ENCODE measurements around the gene HIPK4.
"Not testable (repeated sequence)": the region's sequence is repeated elsewhere in the genome, so short reads cannot be mapped to it uniquely, and the experiment has no call there.

HIPK4 gene

DNA sequence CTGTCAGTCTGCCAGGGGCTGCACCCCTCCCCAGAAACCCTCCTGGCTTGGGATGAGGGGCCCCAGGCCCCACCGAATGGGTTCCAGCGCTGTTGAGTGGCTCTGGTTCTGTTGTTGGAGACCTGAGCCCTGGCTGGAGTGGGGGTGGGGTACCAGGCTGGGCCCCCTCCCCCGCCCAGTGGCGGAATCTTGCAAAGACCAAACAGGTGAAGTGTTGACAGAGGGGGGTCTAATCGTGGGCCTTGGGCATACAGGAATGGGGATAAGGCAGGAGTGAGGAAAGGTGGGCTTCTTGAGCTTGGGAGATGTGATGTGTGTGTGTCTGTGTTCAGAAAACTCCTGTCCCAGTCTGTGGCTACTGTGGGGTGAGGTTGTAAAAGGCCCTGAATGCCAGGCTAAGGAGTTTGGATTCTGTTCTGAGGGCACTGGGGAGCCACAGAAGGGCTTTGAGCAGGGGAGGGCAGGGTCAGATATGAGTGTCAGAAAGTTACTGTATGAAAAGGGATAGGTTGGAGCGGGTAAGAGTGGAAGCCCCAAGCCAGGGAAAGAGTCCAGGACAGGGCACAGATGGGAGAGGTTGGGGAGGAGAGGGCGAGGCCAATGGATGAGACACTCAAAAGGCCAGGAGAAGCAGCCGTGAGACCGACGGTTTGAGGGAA lies at the start of gene HIPK4:
Gene HIPK4, minus strand, starts transcription at position 98 of the 659 bp plus-strand sequence. CDS start 279 bp downstream, outside the sequence.
- DNase-seq (ENCODE audit: insufficient read length, low spot score) (no peak), FAIRE-seq (no peak)

DNA sequence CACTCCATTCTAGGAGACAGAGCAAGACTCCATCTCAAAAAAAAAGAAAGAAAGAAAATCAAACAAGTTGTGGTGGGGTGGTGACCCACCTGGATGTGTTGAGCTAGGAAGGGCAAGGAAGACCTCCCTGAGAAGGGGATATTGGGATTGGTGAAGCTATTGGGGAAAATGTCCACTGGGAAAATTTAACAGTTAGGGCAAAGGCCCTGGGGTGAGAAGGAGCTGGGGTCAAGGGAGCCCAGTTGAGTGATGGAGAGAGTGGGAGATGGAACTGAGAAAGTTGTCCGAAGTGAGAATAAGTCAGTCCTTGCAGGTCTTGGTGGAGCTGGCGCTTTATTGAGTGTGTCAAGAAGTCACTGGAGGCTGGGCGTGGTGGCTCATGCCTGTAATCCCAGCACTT lies 48.3 kb upstream of the HIPK4 start:
- no peak for FAIRE-seq
- no peak for DNase-seq (ENCODE audit: insufficient read length, low spot score)

DNA sequence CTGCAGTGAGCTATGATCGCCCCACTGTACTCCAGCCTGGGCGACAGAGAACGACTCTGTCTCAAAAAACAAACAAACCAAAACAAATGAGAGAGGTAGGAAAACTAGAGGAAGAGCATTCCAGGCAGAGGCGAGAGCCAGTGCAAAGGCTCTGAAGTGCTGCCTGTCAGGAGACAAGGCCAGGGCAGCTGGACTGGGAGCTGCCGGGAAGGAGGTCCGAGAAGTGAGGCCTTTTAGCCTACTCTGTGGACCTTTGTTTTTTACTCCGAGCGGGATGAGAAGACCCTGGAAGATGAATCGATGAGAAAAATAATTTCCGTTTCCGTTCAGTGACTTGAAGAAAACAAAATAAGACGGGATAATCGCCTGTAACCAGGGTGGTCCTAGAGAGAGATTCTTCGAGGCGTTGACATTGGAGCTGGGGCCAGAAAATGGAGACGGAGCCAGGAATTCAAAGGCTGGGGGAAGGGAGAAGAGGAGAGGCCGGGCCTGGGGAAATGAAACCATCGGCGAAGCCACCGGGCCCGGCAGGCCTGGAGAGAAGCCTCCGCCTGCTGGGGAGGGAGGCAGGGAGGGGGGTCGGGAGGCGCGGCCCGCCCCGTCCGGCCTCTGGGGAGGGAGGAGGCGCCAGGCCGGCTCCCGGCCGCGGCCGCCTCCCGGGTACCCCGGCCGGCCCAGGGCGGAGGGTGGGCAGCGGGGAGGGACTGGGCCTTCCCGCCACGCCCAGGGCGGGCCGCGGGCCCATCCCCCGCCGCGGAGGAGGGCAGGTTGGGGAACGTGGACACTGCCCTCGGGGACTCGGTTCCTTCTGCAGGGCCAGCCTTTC lies 43.6 kb upstream of the HIPK4 start:
- peak; percentile 58 for DNase-seq (ENCODE audit: insufficient read length, low spot score)
- peak; percentile 77 for FAIRE-seq

GRCh38 chr19:40432760-40433159 lies 42.8 kb upstream of the HIPK4 start:
- not testable (repeated sequence) for DNase-seq (ENCODE audit: insufficient read length, low spot score); FAIRE-seq

- FAIRE-seq, result no peak
- no peak for DNase-seq (ENCODE audit: insufficient read length, low spot score)
Observed at GRCh38 chr19:40431698-40432097, 41.7 kb upstream of the HIPK4 start.

- DNase-seq (ENCODE audit: insufficient read length, low spot score), result not testable (repeated sequence)
Observed at GRCh38 chr19:40430242-40430641, 40.3 kb upstream of the HIPK4 start.

GRCh38 chr19:40428197-40428596 lies 38.2 kb upstream of the HIPK4 start:
- FAIRE-seq; DNase-seq (ENCODE audit: insufficient read length, low spot score): not testable (repeated sequence)

More at GRCh38 chr19:40430242-40430641, 40.3 kb upstream of the HIPK4 start:
- FAIRE-seq, result not testable (repeated sequence)

- peak; percentile 98 for FAIRE-seq
Observed at GRCh38 chr19:40425450-40426287, 35.7 kb upstream of the HIPK4 start, which contains the start of gene SERTAD1. Gene SERTAD1, minus strand, starts transcription at chr19:40425992. Its CDS starts 2,446 bp downstream, at chr19:40423546.

GRCh38 chr19:40424637-40425449 lies 34.9 kb upstream of the HIPK4 start:
- DNase-seq (ENCODE audit: insufficient read length, low spot score) (no peak), FAIRE-seq (peak; percentile 81)

More at GRCh38 chr19:40425450-40426287, 35.7 kb upstream of the HIPK4 start, which contains the start of gene SERTAD1:
- peak; percentile 95 for DNase-seq (ENCODE audit: insufficient read length, low spot score)

GRCh38 chr19:40423938-40424337 lies 34.0 kb upstream of the HIPK4 start:
- FAIRE-seq (no peak), DNase-seq (ENCODE audit: insufficient read length, low spot score) (no peak)

- no peak for FAIRE-seq
Observed at GRCh38 chr19:40422748-40423566, 33.0 kb upstream of the HIPK4 start.

DNA sequence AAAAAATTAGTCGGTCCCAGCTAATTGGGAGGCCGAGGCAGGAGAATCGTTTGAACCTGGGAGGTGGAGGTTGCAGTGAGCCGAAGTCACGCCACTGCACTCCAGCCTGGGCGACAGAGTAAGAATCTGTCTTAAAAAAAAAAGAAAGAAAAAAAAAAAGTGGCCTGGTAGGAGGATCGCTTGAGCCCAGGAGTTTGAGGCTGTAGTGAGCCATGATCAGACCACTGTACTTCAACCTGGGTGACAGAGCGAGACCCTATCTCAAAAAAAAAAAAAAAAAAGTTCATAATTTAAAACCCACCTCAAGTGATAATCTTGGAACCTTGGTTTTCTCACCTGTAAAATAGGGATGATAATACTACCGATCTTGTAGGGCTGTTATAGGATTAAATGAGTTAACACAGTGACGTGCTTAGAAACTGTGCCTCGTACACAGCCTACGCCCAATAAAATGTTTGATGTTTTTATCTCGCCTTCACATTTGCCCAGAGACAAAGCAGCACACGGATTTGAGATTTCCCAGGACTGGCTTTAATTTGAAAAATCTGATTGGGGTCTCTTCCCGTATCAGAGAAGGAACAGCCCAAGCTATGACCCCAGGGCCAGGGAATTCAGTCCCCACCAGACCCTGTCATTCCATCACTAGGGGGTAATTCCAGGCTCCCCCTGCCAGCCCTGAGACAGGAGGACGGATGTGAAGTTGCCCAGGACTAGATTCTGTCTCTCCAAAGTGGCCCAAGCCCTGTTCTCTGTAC lies 32.2 kb upstream of the HIPK4 start:
- DNase-seq (ENCODE audit: insufficient read length, low spot score) (no peak), FAIRE-seq (no peak)

More at GRCh38 chr19:40422748-40423566, 33.0 kb upstream of the HIPK4 start:
- DNase-seq (ENCODE audit: insufficient read length, low spot score), result no peak

GRCh38 chr19:40420766-40421765 lies 31.1 kb upstream of the HIPK4 start:
- FAIRE-seq (peak; percentile 88), DNase-seq (ENCODE audit: insufficient read length, low spot score) (peak; percentile 54)

- DNase-seq (ENCODE audit: insufficient read length, low spot score) (no peak), FAIRE-seq (peak; percentile 49)
Observed at GRCh38 chr19:40420451-40420765, 30.4 kb upstream of the HIPK4 start.

DNA sequence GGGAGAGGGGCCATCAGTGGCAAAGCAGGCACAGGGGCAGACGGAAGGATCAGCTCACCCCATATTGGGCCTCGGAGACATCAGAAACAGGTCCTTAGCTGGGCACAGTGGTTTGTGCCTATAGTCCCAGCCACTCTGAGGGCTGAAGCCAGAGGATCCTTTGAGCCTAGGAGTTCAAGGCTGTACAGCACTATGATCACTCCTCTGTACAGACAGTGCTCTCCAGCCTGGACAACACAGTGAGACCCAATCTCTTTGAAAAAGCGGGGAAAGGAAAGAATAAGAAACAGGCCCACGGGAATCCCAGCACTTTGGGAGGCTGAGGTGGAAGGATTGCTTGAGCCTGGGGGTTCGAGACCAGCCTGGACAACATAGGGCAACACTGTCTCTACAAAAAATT lies 29.8 kb upstream of the HIPK4 start:
- FAIRE-seq, result no peak
- no peak for DNase-seq (ENCODE audit: insufficient read length, low spot score)

DNA sequence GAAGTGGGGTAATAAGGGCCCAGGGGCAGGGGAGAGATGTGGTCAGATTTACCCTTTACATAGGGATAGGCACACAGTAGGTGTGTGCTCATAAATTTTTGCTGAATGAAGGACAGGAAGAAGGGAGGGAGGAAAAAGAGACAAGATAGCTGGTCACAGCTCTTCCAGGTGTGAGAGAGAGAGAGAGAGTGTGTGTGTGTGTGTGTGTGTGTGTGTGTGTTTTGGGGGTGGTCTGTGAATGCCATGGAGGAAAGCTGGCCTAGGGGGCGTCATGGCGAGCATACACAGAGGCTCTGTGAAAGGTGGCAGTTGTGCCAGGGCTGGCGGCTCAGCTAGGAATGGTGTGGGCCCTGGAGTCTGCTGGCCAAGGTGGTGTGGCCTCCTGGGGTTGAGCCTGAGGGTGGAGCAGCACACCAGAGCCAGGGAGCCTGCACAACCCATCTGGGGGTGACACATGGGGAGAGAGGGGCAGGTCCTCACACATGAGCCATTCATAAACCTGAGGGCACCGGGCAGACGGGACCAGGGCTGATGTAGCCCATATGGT lies 29.2 kb upstream of the HIPK4 start:
- FAIRE-seq (no peak), DNase-seq (ENCODE audit: insufficient read length, low spot score) (no peak)

DNA sequence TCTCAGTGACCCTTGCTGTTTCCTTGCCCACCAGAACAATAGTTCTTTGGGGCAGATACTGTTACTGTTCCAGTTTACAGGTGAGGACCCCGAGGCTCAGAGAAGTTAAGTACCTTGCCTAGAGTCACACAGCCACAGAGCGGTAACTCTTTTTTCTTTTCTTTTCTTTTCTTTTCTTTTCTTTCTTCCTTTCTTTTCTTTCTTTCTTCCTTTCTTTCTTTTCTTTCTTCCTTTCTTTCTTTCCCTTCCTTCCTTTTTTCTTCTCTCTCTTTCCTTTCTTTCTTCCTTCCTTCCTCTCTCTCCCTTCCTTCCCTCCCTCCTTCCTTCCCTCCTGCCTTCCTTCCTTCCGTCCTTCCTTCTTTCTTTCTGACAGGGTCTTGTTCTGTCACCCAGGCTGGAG lies 28.1 kb upstream of the HIPK4 start:
- FAIRE-seq (no peak), DNase-seq (ENCODE audit: insufficient read length, low spot score) (no peak)
